ENCODE data around the gene NEK11.

The NEK11 gene

DNA sequence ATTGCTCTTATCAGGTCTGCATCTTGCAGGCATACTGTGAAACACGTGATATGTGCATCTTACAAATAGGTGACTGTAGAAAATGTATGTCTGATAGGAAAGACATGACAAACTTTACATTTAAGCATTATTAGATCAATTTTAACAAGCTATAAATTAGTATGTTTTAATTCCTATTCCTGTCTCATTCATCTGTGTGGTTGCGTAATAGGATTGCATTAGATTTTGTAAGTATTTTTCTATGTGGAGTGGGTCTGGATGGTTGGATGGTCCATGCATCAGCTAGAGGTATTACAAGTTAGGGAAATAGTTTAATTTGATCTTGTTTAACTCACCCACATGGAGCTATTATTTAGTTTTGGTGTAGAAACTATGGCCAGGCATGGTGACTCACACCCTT lies 18.9 kb upstream of the NEK11 start:
- peaks cover 2% of the 10 kb centered on the region; the same call in 1 of the 2 replicates for H3K36me3 ChIP-seq (ENCODE audit: control insufficient read depth, insufficient read depth, low read length)
- no peak overlapping the region for H3K4me3 ChIP-seq (ENCODE audit: low read length)
- no peak overlapping the region for H3K27ac ChIP-seq (ENCODE audit: low read length)
- WGBS (ENCODE audit: insufficient coverage, insufficient read length): no CpG with 5 or more reads among the region's 2 CpGs
- H3K27me3 ChIP-seq (ENCODE audit: control insufficient read depth, insufficient read depth, low read length): no peaks in the 10 kb centered on the region; the same call in 1 of the 2 replicates
- no peaks in the 10 kb centered on the region for H3K9me3 ChIP-seq (ENCODE audit: control insufficient read depth, insufficient read depth, low read length)
- no peak for DNase-seq (ENCODE audit: low read depth, low spot score)
- H3K4me1 ChIP-seq (ENCODE audit: control insufficient read depth, insufficient read depth, low read length): no peaks in the 10 kb centered on the region

DNA sequence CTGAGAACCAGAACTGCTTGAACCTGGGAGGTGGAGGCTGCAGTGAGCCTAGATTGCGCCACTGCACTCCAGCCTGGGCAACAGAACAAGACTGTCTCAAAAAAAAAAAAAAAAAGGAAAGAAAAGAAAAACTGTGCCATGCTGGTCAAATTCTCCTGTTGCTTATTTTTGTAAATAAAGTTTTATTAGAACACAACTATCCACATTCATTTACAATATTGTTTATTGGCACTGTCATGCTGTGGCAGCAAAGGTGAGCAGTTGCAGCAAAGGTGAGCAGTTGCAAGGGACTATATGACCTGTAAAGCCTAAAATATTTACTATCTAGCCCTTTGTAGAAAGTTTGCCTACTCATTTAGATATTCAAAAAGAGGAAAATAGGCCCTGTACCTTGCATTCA lies 18.4 kb upstream of the NEK11 start:
- Histone ChIP-seq H3K9me3 (ENCODE audit: control insufficient read depth, insufficient read depth, low read length) (no peaks in the 10 kb centered on the region), H3K4me3 (ENCODE audit: low read length) (no peak overlapping the region), H3K27me3 (ENCODE audit: control insufficient read depth, insufficient read depth, low read length) (no peaks in the 10 kb centered on the region; the same call in 1 of the 2 replicates), H3K27ac (ENCODE audit: low read length) (no peak overlapping the region), H3K36me3 (ENCODE audit: control insufficient read depth, insufficient read depth, low read length) (peaks cover 2% of the 10 kb centered on the region; the same call in 1 of the 2 replicates), H3K4me1 (ENCODE audit: control insufficient read depth, insufficient read depth, low read length) (no peaks in the 10 kb centered on the region)
- DNase-seq (ENCODE audit: low read depth, low spot score): no peak
- no CpG with 5 or more reads among the region's 1 CpG for WGBS (ENCODE audit: insufficient coverage, insufficient read length)

DNA sequence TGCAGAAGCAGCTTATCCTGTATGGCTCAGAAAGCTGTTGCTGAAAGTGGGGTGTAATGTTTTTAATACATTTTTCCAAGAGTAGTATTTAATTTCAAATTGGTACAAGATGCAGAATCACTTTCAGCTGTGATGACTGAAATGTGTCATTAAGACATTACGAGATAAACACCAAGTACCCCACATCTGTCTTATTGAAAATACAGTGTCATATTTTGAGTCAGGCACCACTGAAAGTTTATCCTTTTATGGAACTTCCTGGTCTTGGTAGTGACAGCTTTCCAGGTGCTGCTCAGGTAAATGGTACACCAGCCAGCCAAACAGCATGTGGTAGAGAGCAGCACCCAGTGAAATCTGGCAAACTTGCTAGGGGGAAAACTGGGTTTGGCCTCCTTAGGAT lies 17.0 kb upstream of the NEK11 start:
- peaks cover 5% of the 10 kb centered on the region; the same call in 1 of the 2 replicates for H3K36me3 ChIP-seq (ENCODE audit: control insufficient read depth, insufficient read depth, low read length)
- H3K4me3 ChIP-seq (ENCODE audit: low read length): no peak overlapping the region
- no peaks in the 10 kb centered on the region for H3K9me3 ChIP-seq (ENCODE audit: control insufficient read depth, insufficient read depth, low read length)
- no peaks in the 10 kb centered on the region; the same call in 1 of the 2 replicates for H3K27me3 ChIP-seq (ENCODE audit: control insufficient read depth, insufficient read depth, low read length)
- H3K4me1 ChIP-seq (ENCODE audit: control insufficient read depth, insufficient read depth, low read length): no peaks in the 10 kb centered on the region
- WGBS (ENCODE audit: insufficient coverage, insufficient read length): no CpG with 5 or more reads among the region's 1 CpG
- no peak overlapping the region for H3K27ac ChIP-seq (ENCODE audit: low read length)
- no peak for DNase-seq (ENCODE audit: low read depth, low spot score)

DNA sequence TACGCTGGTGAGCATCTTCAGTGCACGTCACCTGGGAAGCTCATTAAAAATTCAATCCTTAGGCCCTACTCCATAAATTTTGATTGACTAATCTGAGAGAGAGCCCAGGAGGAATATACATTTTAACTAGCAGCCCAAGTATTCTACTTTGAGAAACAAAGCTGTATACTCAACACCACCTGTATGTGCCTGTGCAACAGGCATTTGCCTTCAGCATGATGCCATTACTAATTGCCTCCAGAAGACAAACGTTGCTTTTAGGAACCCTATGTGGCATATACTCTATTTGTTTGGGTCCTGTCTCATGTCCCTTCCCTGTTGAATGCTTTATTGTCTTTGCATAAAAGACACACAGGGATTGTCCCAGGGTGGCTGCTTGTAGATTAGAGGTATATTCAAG lies 7.7 kb upstream of the NEK11 start:
- Histone ChIP-seq H3K27ac (ENCODE audit: low read length) (no peak overlapping the region), H3K9me3 (ENCODE audit: control insufficient read depth, insufficient read depth, low read length) (no peaks in the 10 kb centered on the region), H3K27me3 (ENCODE audit: control insufficient read depth, insufficient read depth, low read length) (no peaks in the 10 kb centered on the region), H3K4me3 (ENCODE audit: low read length) (no peak overlapping the region), H3K4me1 (ENCODE audit: control insufficient read depth, insufficient read depth, low read length) (no peaks in the 10 kb centered on the region), H3K36me3 (ENCODE audit: control insufficient read depth, insufficient read depth, low read length) (peaks cover 4% of the 10 kb centered on the region; the same call in 1 of the 2 replicates)
- no CpG with 5 or more reads among the region's 3 CpGs for WGBS (ENCODE audit: insufficient coverage, insufficient read length)
- DNase-seq (ENCODE audit: low read depth, low spot score): no peak

DNA sequence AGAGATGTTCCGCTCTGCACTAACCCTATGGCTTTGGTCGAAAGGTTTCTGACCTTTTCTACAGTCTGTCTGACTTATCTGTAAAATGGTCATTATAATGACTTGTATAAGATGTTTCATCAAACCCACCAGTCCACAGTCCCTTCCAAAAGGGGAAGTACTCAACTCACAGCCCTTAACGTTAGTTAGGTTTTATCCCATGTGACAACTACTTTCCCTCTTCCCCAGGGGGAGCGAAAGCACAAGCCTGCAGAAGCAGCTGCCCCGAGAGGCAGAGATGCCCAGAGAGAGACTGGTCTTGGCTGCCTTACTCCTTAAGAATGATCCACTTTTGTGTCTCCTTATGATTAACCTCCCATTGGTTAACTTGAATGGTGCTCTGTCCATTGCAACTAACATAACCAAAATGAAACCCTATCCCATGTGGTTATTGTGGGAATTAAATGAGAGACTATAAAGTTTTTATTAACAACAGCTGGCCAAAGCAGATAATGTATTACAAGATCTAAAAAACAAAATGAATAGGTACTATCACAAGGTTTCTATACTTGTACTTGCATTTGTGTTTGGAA lies 6.5 kb upstream of the NEK11 start:
- Histone ChIP-seq H3K27me3 (ENCODE audit: control insufficient read depth, insufficient read depth, low read length) (no peaks in the 10 kb centered on the region), H3K4me3 (ENCODE audit: low read length) (no peak overlapping the region), H3K9me3 (ENCODE audit: control insufficient read depth, insufficient read depth, low read length) (no peaks in the 10 kb centered on the region), H3K36me3 (ENCODE audit: control insufficient read depth, insufficient read depth, low read length) (0 out of 2 replicates have a peak, but pooled peaks cover 2% of the 10 kb centered on the region), H3K4me1 (ENCODE audit: control insufficient read depth, insufficient read depth, low read length) (no peaks in the 10 kb centered on the region), H3K27ac (ENCODE audit: low read length) (no peak overlapping the region)
- DNase-seq (ENCODE audit: low read depth, low spot score): no peak
- WGBS (ENCODE audit: insufficient coverage, insufficient read length): no CpG with 5 or more reads among the region's 5 CpGs

DNA sequence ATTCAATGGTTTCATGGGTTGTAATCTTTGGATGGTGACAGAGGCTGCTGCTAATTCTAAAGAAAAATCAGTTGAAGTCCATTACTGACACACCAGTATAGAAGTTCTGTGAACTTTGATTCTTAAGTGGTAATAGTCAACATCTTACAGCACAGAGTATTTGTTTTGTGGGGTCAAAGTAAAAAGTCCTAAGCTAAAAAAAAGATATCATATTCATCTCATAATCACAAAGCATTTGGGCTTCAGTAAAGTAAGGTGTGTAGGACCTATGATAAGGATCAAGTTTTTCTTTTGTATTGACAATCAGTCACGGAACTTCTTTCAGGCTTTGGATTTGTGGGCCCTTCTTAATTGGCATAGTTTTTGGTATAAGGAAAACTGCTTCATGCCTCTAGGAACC lies 1.1 kb upstream of the NEK11 start:
- Histone ChIP-seq H3K9me3 (ENCODE audit: control insufficient read depth, insufficient read depth, low read length) (no peaks in the 10 kb centered on the region), H3K27me3 (ENCODE audit: control insufficient read depth, insufficient read depth, low read length) (no peaks in the 10 kb centered on the region), H3K4me1 (ENCODE audit: control insufficient read depth, insufficient read depth, low read length) (0 out of 2 replicates have a peak, but pooled peaks cover 1% of the 10 kb centered on the region), H3K36me3 (ENCODE audit: control insufficient read depth, insufficient read depth, low read length) (no peaks in the 10 kb centered on the region), H3K27ac (ENCODE audit: low read length) (no peak overlapping the region), H3K4me3 (ENCODE audit: low read length) (no peak overlapping the region; the same call in 1 of the 2 replicates)
- DNase-seq (ENCODE audit: low read depth, low spot score): no peak
- WGBS (ENCODE audit: insufficient coverage, insufficient read length): no CpG with 5 or more reads among the region's 1 CpG

DNA sequence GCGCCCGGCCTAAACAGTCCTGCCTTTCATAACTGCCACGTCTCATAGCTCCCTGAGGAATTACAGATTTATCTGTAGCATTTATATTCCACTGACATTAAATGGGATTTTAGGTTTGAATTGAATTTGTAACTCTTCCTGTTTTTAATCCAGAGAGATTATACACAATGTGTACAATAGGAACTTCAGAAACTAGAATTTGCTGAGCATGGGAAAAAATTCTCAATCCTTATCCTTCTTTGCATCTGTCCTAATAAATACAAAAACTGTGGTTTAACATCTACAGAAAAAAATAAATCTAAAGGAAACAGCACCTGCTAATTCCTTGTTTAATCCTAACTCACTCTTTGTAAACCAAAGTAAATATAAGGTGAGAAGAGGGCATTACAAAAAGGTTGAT lies 2.2 kb downstream of the NEK11 start:
- Histone ChIP-seq H3K27ac (ENCODE audit: low read length) (no peak overlapping the region), H3K4me1 (ENCODE audit: control insufficient read depth, insufficient read depth, low read length) (0 out of 2 replicates have a peak, but pooled peaks cover 1% of the 10 kb centered on the region), H3K36me3 (ENCODE audit: control insufficient read depth, insufficient read depth, low read length) (no peaks in the 10 kb centered on the region), H3K27me3 (ENCODE audit: control insufficient read depth, insufficient read depth, low read length) (no peaks in the 10 kb centered on the region), H3K9me3 (ENCODE audit: control insufficient read depth, insufficient read depth, low read length) (no peaks in the 10 kb centered on the region), H3K4me3 (ENCODE audit: low read length) (no peak overlapping the region)
- no peak for DNase-seq (ENCODE audit: low read depth, low spot score)
- no CpG with 5 or more reads among the region's 3 CpGs for WGBS (ENCODE audit: insufficient coverage, insufficient read length)

DNA sequence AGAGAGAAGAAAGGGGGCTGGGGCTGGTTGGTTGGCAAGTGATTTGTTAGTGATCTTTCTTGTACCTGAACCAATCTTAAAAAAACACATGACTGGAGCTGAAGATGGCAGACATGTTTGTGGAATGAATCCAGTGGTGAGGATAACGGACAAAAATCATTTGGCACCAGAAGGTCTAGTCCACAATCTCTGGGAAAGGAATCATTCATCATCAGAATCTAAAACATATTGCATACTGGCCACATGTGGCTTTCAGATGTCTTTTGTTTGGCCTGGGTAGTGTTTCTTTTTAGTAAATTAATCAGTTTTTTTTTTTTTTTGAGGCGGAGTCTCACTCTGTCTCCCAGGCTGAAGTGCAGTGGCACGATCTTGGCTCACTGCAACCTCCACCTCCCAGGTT lies 5.0 kb downstream of the NEK11 start:
- Histone ChIP-seq H3K9me3 (ENCODE audit: control insufficient read depth, insufficient read depth, low read length) (no peaks in the 10 kb centered on the region), H3K4me3 (ENCODE audit: low read length) (no peak overlapping the region), H3K36me3 (ENCODE audit: control insufficient read depth, insufficient read depth, low read length) (no peaks in the 10 kb centered on the region), H3K27ac (ENCODE audit: low read length) (no peak overlapping the region), H3K4me1 (ENCODE audit: control insufficient read depth, insufficient read depth, low read length) (no peaks in the 10 kb centered on the region), H3K27me3 (ENCODE audit: control insufficient read depth, insufficient read depth, low read length) (no peaks in the 10 kb centered on the region)
- no peak for DNase-seq (ENCODE audit: low read depth, low spot score)
- no CpG with 5 or more reads among the region's 3 CpGs for WGBS (ENCODE audit: insufficient coverage, insufficient read length)

DNA sequence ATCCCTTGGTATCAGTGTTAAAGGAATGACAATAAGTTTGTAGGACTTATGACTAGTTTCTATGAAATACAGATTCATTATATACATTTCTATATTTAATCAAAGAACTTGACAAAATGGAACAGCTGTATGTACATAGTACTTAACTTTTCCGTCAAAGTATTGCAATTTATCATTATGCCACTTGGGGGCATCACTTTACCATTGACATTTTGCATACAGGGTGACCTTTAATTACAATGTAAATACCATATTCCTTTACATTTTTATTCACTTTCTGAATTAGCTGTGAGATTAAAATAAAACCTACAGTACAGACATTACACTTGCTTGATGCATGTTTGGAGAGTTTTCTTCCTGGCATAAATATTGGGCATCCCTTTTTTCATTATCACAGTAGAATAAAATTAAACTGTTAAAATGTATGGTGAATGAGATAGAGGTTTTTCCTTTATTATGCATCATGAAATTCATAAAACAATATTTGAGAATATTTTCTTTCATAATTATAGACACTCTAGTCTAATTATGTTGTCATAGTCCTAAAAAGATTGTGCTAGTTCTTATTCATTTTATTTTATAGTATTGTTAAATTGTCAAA lies 6.9 kb downstream of the NEK11 start:
- Histone ChIP-seq H3K9me3 (ENCODE audit: control insufficient read depth, insufficient read depth, low read length) (no peaks in the 10 kb centered on the region), H3K36me3 (ENCODE audit: control insufficient read depth, insufficient read depth, low read length) (no peaks in the 10 kb centered on the region), H3K27ac (ENCODE audit: low read length) (no peak overlapping the region), H3K4me3 (ENCODE audit: low read length) (no peak overlapping the region), H3K27me3 (ENCODE audit: control insufficient read depth, insufficient read depth, low read length) (no peaks in the 10 kb centered on the region), H3K4me1 (ENCODE audit: control insufficient read depth, insufficient read depth, low read length) (no peaks in the 10 kb centered on the region)
- DNase-seq (ENCODE audit: low read depth, low spot score): no peak
- no CpG with 5 or more reads among the region's 1 CpG for WGBS (ENCODE audit: insufficient coverage, insufficient read length)

DNA sequence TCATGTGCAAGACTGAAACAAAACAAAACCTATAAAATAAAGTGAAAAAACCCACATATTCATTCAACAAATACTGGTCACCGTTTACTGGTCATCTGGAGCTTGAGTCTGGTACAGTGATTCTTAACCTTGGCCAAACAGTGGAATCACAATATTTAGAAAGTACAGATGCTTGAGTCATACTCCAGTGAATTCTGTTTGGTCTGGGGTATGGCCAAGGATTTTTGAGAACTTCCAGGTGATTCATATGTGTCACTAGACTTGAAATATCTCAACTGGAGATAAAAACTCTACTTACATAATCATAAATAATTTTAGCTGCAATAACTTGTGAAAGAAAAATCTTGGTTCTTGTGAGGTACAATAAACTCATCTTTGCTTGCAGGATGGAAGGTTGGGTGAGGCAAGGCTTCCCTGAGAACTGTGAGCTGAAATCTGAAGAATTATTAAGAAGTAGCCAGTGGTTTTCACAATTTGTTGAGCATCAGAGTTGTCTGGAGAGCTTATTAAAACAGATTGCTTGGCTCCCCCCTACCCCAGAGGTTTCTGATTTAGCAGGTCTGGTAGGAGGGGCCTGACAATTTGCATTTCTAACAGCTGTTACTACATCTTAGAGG lies 9.6 kb downstream of the NEK11 start:
- no peak overlapping the region for H3K4me3 ChIP-seq (ENCODE audit: low read length)
- H3K9me3 ChIP-seq (ENCODE audit: control insufficient read depth, insufficient read depth, low read length): no peaks in the 10 kb centered on the region
- no peak for DNase-seq (ENCODE audit: low read depth, low spot score)
- no peaks in the 10 kb centered on the region for H3K36me3 ChIP-seq (ENCODE audit: control insufficient read depth, insufficient read depth, low read length)
- H3K27me3 ChIP-seq (ENCODE audit: control insufficient read depth, insufficient read depth, low read length): no peaks in the 10 kb centered on the region
- H3K4me1 ChIP-seq (ENCODE audit: control insufficient read depth, insufficient read depth, low read length): no peaks in the 10 kb centered on the region
- no peak overlapping the region for H3K27ac ChIP-seq (ENCODE audit: low read length)
- no CpG with 5 or more reads among the region's 1 CpG for WGBS (ENCODE audit: insufficient coverage, insufficient read length)

Measured in iPS DF 6.9 (cell line).